GM12873 (cell line): ENCODE results near the gene GRID2.

ENCODE experiments used
- CTCF ChIP-seq: IDR thresholded peaks from 2 replicates; pipeline ENCODE4 v1.5.1; 2012; ENCODE audit warnings: low read depth, mild to moderate bottlenecking, moderate library complexity, low read length, control low read depth; ENCODE audit not compliant: insufficient read depth; ENCODE audit errors: missing control alignments

The GRID2 gene

GRCh38 chr4:92346289-92346688, 42.5 kb downstream of the GRID2 start:
- TF ChIP-seq CTCF, result no peak

GRCh38 chr4:92357966-92358365, 54.2 kb downstream of the GRID2 start:
- TF ChIP-seq CTCF, result no peak

GRCh38 chr4:92359491-92359890, 55.7 kb downstream of the GRID2 start:
- TF ChIP-seq CTCF, result no peak

- no peak for TF ChIP-seq CTCF
Observed at GRCh38 chr4:92362028-92362427, 58.3 kb downstream of the GRID2 start.

GRCh38 chr4:92368653-92369052, 64.9 kb downstream of the GRID2 start:
- TF ChIP-seq CTCF, result no peak

- TF ChIP-seq CTCF, result no peak
Observed at GRCh38 chr4:92381616-92382015, 77.8 kb downstream of the GRID2 start.

GRCh38 chr4:92382128-92382527, 78.4 kb downstream of the GRID2 start:
- no peak for TF ChIP-seq CTCF
